HG03108 (cell line): ENCODE results near the gene GAPT.

Experiments
- ATAC-seq: cut with Tn5 transposase; IDR thresholded peaks from one replicate; pipeline ENCODE4 v1.9.1; 2021; ENCODE audit warnings: moderate library complexity; ENCODE audit not compliant: unreplicated experiment

Gene GAPT

DNA sequence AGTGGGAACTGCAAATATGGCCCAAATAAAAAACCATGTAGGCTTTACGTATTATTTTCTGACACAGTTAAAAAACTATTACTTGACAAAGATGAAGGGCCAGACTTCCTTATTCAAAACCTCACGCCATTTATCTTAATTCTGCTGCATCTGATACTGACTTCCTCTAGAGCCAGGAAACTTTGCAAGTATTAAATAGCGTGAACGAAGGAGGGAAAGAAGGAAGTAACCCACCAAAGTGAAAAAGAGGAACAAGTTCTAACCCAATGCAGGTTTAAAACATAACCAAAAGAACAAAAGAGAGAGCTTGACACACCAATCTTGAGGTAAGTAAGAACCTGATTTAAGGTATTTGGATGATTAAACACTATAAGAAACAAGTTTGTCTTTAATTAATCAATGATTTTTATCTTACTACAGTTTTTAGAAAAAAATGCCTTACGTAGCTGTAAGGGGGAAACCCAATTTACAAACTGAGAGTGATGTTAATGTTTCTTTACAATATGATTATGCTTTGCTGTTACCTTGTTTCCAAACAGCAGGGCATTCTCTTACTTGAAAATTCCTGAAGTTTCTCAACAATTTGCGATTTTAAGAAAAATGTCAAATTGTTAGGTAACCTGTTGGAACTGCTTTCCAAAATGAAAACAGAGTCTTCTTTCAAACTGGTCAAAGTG lies at the start of gene GAPT:
TSS of gene GAPT (plus strand) at position 220 of the 677 bp plus-strand sequence. CDS start 3,102 bp downstream, outside the sequence.
- ATAC-seq = peak; percentile 82

DNA sequence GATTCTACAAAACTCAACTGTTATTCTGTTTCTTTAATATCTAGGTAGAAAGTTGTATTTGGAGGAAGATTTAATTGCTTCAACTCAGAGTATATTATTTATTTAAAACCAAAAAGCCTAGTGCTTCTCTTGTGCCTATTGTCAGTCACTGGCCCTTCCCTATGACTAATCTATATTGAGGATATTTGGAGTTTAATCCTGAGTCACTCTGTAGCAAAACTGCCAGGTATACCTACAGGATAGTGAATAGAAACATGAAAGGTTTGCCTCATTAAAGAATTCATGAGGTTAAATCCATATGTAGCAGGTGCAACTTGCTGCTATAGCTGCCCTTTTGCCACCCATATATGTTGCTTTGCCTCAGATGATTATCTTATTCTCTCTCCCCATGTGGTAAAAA lies 46.4 kb upstream of the GAPT start:
- no peak for ATAC-seq

DNA sequence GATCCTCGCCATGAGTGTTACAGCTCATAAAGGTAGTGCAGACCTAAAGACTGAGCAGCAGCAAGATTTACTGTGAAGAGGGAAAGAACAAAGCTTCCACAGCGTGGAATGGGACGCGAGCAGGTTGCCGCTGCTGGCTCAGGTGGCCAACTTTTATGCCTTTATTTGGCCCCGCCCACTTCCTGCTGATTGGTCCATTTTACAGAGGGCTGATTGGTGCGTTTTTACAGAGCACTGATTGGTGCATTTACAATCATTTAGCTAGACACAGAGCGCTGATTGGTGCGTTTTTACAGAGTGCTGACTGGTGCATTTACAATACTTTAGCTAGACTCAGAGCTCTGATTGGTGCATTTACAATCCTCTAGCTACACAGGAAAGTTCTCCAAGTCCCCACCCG lies 45.2 kb upstream of the GAPT start:
- ATAC-seq = no peak

DNA sequence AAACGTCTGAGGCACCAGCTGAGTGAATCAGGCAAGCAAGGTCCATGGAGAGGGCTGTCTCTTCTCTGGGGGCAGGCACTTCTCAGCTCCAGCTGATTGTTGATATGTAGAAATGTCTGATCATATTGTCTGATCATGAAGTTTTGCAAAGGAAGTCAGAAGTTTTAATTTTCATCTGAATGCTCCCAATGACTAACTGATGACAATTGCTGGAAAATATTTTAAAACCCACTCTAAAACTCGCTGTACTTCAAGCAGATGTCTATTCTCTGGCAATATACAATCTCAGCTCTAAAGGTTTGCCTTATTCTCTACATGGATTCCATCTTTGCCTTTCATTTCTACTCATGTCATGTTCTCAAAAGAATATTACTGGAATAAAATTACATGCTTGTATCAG lies 44.0 kb upstream of the GAPT start:
- no peak for ATAC-seq

DNA sequence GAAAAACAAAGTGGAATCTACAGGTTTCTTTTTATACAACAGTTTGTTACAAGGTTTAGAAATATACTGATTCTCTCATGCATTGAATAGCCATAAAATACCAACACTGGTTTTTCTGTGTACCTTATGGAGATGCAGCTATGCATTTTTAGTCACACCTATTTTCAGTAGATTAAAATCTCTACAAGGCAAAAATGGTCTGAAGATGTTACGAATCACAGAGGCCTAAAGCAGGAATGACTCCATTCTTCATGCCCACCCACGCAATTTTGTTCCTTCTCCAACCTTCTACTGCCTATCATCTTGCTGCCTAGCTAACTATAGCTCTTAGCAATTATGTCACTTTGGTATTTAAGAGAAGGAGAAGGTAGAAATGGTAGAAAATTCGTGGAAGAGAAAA lies 41.2 kb upstream of the GAPT start:
- no peak for ATAC-seq

DNA sequence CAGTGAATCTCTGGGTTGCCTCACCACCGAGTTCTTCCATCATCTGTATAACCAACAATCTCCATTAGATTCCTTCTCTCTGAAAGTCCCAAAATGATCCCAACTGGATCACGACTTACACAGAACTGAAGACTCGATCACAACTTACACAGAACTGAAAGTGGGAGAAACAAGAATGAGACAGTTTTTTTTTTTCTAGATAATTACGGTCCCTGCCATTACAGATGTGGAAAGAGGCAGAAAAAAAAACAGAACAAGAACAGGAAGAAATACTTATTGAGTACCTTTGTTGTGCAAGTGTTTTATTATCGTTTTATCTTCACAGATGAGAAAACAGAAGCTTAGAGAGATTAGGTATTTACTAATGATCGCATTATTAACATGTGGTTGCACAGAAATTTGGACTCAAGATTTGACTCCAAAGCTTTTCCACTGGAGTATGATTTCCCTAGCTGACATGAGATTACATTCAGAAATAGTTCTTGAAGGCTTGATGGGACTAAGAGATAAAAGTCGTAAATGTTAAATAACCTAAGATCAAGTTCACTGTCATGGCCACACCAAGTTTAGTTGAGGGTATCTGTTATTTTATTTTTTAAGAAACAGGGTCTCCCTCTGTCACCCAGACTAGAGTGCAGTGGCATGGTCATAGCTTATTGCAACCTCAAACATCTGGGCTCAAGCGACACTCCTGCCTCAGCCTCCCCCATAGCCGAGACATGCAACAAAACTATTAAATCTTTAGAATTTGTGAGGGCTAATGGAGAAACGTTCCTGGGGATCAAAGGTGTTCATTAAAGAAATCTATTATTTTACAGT lies 40.2 kb upstream of the GAPT start:
- no peak for ATAC-seq

DNA sequence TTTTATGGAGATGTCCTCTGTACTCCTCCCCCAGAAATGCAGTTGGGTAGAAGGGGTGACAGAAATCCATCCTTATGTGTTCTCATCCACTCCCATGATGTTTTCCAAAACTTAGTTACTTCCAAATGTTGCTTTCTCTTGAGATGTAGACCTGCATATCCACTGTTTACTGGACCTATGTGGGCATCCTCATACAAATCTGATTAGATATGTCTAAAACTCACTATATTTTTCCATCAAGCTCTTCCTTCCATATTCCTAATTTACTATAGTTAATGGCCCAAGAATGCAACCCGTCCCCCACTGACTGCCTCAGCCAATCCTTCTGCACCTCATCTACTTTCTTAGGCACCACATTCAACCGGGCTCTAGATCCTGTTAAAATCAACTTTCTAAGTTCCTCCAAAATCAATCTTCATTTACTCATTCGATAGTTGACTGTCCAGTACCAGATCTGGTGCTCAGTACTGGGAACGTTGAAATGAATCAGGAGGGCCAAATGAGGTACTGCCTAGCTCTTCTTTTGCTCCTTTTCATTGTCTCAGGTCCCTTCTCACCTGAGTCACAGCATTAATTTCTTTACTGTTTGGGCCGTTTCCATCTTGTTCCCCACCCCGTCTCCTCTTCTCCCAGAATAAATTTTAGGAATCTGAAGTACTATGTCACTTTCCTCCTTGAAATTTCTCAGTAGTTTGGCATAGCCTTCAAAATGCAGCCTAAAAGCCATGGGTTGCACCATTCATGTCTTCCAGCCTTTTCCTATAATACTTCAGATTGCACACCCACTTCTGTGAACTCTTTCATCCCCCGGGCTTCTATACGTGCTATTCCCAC lies 39.3 kb upstream of the GAPT start:
- ATAC-seq = no peak

DNA sequence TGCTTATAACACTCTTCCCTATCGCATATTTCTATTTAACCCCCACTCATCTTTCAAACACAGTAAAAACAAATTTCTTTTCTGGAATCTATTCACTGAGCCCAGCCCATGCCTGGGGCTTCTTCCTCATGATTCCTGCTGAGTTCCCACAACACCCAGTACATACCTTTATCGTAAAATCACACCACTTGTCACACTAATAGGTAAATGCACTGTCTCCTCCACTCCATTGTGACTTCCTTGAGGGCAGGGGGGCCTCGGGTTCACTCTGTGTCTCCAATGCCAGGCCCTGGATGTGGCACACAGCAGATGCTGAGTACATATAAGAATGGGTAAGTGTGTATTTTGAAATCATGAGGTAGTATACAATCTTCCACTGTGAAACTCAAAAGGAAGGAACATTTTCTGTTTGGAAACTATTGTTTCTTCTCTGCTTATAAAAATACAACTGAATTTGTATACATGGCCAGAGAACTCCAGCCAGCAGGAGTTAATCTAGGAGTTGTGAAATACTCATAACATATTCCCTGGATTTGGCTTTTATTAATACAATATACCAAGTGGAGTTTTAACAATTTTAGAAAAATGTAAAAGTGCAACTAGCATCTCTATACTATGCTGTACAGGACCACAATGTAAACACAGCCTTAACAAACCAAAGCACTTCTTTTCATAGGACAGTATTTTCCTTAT lies 38.5 kb upstream of the GAPT start:
- ATAC-seq = no peak

DNA sequence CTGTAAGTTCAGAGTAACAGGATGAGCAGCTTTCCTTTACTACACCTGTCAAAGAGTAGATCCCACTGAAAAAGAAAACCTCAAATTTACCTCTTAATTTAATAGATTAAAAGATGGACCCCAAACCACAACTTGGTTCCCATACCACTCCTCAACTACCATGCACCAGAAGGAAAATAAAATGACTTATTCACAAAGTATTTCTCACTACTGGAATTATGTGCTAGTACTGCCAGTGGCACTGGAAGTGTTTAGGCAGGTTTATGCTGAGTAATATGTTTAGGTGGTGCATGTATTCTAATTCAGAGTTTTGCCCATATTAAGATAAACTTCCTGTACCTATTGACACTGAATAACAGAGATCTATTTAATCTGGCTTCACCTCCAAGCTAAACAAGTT lies 37.9 kb upstream of the GAPT start:
- ATAC-seq = no peak

DNA sequence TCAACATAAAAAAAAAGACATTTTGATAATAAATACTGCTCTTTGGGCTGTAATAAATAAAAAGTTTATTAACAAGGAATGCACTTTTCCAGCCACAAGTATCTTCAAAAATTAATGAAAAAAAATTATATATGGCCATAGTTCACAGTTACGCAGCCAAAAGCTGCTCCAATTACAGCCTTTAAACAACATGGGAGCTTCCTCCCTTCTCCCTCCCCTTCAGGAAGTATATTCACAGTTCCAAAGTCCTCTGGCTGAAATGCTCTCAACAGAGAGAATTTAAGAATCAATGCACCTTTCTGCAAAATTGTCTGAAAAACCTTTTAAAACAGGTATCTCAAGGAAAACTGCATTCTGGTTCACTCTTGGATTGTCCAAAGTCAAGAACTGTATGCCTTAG lies 37.2 kb upstream of the GAPT start:
- ATAC-seq = no peak

DNA sequence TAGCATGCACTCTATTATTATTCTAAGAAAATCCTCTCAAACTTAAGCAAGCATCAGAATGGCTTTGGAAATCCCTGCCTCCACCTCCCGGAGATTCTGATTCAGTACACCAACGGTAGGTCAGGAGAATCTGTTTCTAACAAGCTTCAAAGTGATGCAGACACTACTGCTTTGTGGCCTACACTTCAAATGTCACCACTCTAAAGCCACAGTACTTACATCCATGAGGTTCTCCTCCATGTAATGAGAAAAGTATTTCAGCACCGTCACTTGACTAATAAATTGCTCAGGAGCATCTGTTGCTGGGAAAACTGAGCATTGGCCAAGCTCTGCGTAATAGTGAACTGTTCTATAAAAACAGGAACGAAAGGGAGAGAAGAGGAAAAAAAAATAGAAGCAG lies 36.2 kb upstream of the GAPT start:
- no peak for ATAC-seq

DNA sequence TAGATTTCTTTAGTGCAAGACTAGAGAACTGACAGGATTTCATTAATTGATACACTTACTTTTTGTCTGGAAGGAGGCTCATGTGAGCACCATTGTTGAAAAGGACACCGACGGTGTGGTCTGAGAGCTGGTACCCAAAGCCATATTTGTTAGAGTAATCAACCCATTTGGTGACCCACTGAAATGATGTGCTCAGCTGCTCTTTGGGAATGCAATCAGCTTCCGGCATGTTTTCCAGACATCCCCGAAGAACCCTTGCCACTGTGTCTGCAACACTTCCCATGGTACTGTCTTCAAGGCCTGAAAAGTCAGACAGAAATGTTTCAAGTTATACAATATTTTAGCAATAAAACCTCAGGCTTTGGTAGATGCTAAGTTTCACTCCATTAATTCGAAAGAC lies 35.8 kb upstream of the GAPT start:
- no peak for ATAC-seq

DNA sequence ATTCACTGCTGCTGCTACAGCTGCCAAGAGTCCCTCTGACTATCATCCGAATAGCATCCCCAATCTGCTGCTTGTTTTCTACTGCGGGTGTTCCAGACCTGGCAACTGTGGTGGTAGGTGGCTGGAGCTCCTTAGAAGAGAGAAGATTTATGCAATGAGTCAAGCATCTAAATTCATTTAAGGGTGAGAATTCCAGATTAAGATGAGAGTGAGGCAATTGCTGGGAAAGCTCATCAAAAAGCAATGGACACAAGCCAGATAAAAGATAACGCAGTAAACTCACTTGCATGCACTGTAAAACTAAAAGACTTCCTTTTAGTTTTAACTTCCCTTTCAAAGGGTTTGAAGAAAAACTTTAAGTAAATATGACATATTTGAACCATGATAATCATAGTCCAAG lies 35.2 kb upstream of the GAPT start:
- no peak for ATAC-seq

DNA sequence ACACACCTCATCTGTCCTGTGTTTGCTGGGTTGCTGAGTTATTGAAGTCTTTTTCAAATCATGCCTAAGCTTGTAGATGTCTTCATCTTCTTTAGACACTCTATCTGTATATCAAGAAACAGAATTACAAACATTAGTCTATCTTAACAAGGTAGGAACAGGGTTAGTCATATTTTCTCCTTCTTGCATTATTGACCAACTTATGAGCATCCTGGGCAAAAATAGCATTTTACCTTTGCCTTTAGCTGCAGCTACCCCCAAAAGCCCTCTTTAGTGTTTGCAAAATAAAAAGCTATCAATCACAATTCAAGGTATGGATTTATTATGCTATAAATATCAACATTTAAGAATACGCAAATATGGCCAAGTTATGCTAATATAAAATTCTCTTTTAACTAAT lies 34.7 kb upstream of the GAPT start:
- ATAC-seq = no peak

DNA sequence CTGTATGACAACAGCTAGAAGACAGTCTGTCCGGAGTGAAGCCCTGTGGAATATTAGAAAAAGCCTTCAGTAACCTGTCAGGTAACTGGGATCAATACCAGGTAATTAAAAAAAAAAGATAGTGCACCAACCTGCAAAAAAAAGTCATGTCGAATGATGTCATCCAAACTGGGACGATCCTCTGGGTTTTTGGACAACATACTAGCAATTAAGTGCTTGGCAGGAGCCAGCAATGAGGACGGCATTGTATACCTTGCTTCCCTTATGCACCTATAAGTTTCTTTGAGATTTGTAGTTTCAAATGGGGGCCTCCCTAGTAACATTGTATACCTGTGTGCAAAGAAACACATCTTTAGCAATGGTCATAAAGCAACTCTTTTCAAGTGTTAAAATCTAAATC lies 34.2 kb upstream of the GAPT start:
- no peak for ATAC-seq

DNA sequence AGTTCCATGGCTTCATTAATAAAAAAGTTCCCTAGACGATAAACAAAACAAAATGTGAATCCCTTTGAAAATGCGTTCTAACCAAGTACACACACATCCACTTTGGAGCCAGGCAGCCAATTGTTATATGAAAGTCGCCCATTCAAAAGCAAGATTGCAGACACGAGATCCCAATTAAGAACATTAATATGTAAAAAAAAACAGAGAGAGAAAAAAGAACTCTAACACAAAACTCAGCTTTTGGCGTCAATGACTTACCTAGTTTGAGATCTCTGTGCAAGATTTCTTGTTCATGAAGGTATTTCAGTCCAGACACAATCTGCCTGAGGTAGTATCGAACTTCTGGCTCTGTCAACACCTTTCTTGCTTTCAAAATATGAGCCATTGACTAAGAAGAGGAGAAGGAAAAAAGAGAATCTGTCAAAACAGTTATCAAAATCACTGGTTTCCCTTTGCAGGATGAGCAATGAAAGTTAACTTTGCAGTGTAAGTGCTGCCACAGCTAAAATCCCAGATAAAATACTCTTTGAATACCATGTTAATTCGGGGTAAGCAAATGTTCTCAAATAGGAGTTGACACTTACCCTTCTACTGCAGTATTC lies 33.0 kb upstream of the GAPT start:
- ATAC-seq = no peak

DNA sequence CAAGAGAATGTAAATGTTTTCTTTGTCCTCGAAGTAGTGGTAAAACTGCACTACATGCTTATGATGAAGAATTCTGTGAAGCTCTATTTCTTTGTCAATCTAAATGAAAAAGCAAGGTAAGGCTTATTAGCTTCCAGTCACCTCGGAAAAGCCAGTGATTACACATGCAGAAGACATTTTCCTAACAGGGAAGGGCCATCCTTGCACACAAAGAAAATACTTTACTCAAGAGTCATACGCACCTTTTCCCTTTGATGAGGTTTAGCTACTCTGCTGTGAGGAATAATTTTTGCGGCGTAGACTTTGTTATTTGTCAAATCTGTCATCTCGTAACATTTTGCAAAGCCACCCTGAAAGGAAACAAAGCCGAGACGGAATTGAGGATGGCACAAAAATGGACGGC lies 32.5 kb upstream of the GAPT start:
- no peak for ATAC-seq

DNA sequence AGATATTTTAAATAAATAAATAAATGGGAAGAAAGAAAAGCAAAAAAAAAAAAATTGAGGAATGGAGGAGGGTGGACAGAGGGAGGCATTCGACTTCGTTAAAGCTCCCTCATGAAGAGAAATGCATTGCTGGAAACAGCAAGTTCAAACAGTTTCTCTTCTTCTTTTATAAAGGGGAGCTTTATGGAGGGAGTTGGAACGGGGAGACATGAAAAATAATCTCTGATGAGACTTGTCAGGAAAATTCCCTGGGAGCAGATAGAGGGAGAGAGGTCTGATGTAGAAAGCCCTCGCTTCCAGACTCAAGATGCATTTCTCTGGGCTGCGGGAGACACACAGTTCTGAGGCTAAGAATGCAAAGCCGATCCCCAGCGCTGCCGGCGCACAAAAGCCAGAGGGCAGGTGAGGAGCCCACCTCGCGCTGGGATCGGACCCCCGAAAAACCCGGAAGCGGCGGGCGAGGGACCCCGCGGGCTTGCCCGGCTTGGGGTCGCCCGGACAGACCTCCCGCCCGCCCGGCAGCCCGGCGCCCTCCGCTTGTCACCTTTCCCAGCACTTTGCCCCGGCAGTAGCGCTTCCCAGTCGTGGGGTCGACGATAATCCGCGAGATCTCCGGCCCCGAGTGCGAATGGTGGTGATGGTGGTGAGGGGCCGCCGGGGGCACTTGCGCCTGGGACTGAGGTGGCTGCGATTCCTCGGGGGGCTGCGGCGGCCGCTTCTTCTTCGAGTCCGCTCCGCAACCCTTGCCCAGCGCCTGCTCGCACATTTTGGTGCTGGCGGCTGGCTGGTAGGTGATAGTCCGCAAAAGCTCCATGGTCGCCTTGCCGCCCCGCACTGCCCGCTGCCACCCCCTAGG lies 31.9 kb upstream of the GAPT start:
- ATAC-seq = no peak

DNA sequence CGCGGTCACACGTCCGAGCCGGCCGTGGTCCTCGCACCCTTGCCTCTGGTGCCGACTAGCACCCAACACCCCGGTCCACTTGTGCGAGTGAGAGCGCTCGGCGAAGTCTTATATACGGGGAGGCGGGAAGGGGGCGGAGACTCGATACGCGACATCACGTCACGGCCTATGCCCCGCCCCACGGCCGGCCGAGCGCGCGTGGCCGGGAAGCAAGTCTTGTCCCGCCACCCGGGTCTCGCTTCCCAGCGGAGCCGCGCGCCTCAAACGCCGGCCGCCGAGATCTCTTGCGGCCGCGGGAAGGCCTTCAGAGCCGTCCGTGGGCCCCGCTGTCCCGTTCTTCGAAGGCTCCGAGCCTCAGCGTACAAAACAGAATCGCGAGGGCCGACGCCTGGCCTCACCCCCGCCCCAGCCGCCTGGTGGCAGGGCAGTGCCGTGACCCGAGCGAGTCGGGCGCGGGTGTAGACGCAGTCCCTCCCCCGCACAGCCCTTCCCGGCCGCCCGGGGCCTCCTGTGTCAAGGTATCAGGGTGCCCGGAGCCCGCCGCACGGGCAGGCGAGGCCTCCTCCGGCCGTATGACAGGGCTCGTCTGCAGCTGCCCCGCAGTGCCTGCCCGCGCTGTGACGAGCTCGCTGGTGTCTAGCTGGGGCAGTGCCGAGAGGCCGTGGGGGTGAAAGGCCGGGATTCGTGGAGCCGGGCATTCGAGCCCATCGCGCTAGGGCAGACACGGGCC lies 31.1 kb upstream of the GAPT start, which contains the start of gene PLK2:
TSS of gene PLK2 (minus strand) at position 85 of the 730 bp plus-strand sequence. CDS start 127 bp downstream, outside the sequence.
- peak; percentile 61 for ATAC-seq
